HepG2 (cell line): ENCODE measurements around the gene C21orf58. TPM values are rescaled to one million over a fixed set of nuclear protein-coding genes. Genes with fewer than 3 reads are reported as not detected.
A peak's percentile ranks its signal among the peaks of the same experiment; 100 is the strongest.

ENCODE experiments used
- CAMTA2 ChIP-seq: sonication (generic); formaldehyde crosslinking; IDR thresholded peaks from 2 replicates; pipeline ENCODE4 v1.4.0; 2020; ENCODE audit warnings: mild to moderate bottlenecking, missing genetic modification reagents, borderline replicate concordance
- FOSL1 ChIP-seq: sonication (generic); formaldehyde crosslinking; IDR thresholded peaks from 2 replicates; pipeline ENCODE4 v1.9.0; 2021; ENCODE audit warnings: missing genetic modification reagents, borderline replicate concordance
- GLI4 ChIP-seq: sonication (generic); formaldehyde crosslinking; IDR thresholded peaks from 2 replicates; pipeline ENCODE4 v1.5.1; 2020; ENCODE audit warnings: missing genetic modification reagents, mild to moderate bottlenecking, moderate library complexity, borderline replicate concordance
- HNRNPLL ChIP-seq: fragments of 200-400 bp; formaldehyde crosslinking; IDR thresholded peaks from 2 replicates; pipeline ENCODE4 v1.6.1; 2017; ENCODE audit warnings: mild to moderate bottlenecking, low read depth, low read length; ENCODE audit not compliant: poor library complexity, severe bottlenecking
- KAT8 ChIP-seq: IDR thresholded peaks from 2 replicates; pipeline ENCODE4 v1.6.1; 2016; ENCODE audit warnings: missing genetic modification reagents, missing compliant biosample characterization
- NCOR1 ChIP-seq: fragments of 200-600 bp; sonication (generic); IDR thresholded peaks from 2 replicates; pipeline ENCODE4 v1.7.0; 2017; ENCODE audit warnings: antibody characterized with exemption, low read length, borderline replicate concordance
- NFATC3 ChIP-seq: sonication (generic); formaldehyde crosslinking; IDR thresholded peaks from 2 replicates; pipeline ENCODE4 v1.5.1; 2020; ENCODE audit warnings: mild to moderate bottlenecking, missing genetic modification reagents
- NFIB ChIP-seq: sonication (generic); formaldehyde crosslinking; IDR thresholded peaks from 2 replicates; pipeline ENCODE4 v1.9.0; 2021; ENCODE audit warnings: missing genetic modification reagents, mild to moderate bottlenecking, borderline replicate concordance
- PHF21A ChIP-seq: sonication (generic); formaldehyde crosslinking; IDR thresholded peaks from 2 replicates; pipeline ENCODE4 v1.5.0; 2020; ENCODE audit warnings: mild to moderate bottlenecking, missing genetic modification reagents
- RCOR2 ChIP-seq: IDR thresholded peaks from 2 replicates; pipeline ENCODE4 v1.6.1; 2016; ENCODE audit warnings: missing biosample characterization, missing genetic modification reagents
- SRY ChIP-seq: sonication (generic); formaldehyde crosslinking; IDR thresholded peaks from 2 replicates; pipeline ENCODE4 v1.8.0; 2022; ENCODE audit warnings: mild to moderate bottlenecking, missing genetic modification reagents
- SSRP1 ChIP-seq: IDR thresholded peaks from 2 replicates; pipeline ENCODE4 v1.6.1; 2016; ENCODE audit warnings: control low read depth
- THAP11 ChIP-seq: IDR thresholded peaks from 2 replicates; pipeline ENCODE4 v1.6.1; 2016; ENCODE audit warnings: missing biosample characterization, missing genetic modification reagents
- XRCC5 ChIP-seq: fragments of 200-400 bp; formaldehyde crosslinking; optimal IDR thresholded peaks from 2 replicates; pipeline ENCODE3; 2017; ENCODE audit warnings: mild to moderate bottlenecking, low read length
- ZBTB38 ChIP-seq: sonication (generic); formaldehyde crosslinking; IDR thresholded peaks from 2 replicates; pipeline ENCODE4 v1.5.1; 2020; ENCODE audit warnings: mild to moderate bottlenecking, missing genetic modification reagents
- ZNF350 ChIP-seq: sonication (generic); formaldehyde crosslinking; IDR thresholded peaks from 2 replicates; pipeline ENCODE4 v1.4.0; 2020; ENCODE audit warnings: mild to moderate bottlenecking, low read depth, missing genetic modification reagents, borderline replicate concordance
- ZNF672 ChIP-seq: sonication (generic); formaldehyde crosslinking; IDR thresholded peaks from 2 replicates; pipeline ENCODE4 v1.8.1; 2022; ENCODE audit warnings: missing genetic modification reagents
- ZNF766 ChIP-seq: sonication (generic); formaldehyde crosslinking; IDR thresholded peaks from 2 replicates; pipeline ENCODE4 v1.5.0; 2020; ENCODE audit warnings: missing genetic modification reagents, borderline replicate concordance
- polyA plus RNA-seq, 8 experiments: library from polyadenylated mRNA; depleted of rRNA in 3 of 8; stranded (reverse) in 7 of 8; unstranded in 1 of 8; fragments of >200 nt; fragmentation: Illumina TruSeq in 4 of 8; extraction: Trizol in 4 of 8; gene quantifications; 2 replicates each; pipeline versions ENCODE4 v1.2.1 to v1.2.3, GENCODE V29; 2011 to 2016; ENCODE audit warnings: low read depth in 4 of 8, missing spikeins in 1 of 8, mixed read lengths in 1 of 8; ENCODE audit not compliant: insufficient read depth in 1 of 8
- total RNA-seq, 5 experiments: library from RNA; depleted of rRNA; stranded (reverse); fragments of >200 nt; fragmentation: Illumina TruSeq; extraction: Trizol; gene quantifications; 2 replicates each; pipeline ENCODE4 v1.2.3, GENCODE V29; 2016; ENCODE audit warnings: low read depth in 1 of 5
- TF ChIP-seq, protein P1 (sequence below): sonication (generic); formaldehyde crosslinking; IDR thresholded peaks from 2 replicates; pipeline ENCODE4 v1.5.0; 2020; ENCODE audit warnings: mild to moderate bottlenecking, missing genetic modification reagents
- TF ChIP-seq, protein P2 (sequence below): sonication (generic); formaldehyde crosslinking; IDR thresholded peaks from 2 replicates; pipeline ENCODE4 v1.8.1; 2023; ENCODE audit warnings: mild to moderate bottlenecking, inconsistent platforms, moderate library complexity, missing genetic modification reagents, borderline replicate concordance
- TF ChIP-seq, protein P3 (sequence below): IDR thresholded peaks from 2 replicates; pipeline ENCODE4 v1.6.1; 2016; ENCODE audit warnings: mild to moderate bottlenecking

C21orf58 gene
- total and polyA plus RNA-seq, 2 of the 13 experiments (the other 11 are each of a cell fraction or from before 2014, with no cell fraction given), result 3.5 to 6.8 TPM

DNA sequence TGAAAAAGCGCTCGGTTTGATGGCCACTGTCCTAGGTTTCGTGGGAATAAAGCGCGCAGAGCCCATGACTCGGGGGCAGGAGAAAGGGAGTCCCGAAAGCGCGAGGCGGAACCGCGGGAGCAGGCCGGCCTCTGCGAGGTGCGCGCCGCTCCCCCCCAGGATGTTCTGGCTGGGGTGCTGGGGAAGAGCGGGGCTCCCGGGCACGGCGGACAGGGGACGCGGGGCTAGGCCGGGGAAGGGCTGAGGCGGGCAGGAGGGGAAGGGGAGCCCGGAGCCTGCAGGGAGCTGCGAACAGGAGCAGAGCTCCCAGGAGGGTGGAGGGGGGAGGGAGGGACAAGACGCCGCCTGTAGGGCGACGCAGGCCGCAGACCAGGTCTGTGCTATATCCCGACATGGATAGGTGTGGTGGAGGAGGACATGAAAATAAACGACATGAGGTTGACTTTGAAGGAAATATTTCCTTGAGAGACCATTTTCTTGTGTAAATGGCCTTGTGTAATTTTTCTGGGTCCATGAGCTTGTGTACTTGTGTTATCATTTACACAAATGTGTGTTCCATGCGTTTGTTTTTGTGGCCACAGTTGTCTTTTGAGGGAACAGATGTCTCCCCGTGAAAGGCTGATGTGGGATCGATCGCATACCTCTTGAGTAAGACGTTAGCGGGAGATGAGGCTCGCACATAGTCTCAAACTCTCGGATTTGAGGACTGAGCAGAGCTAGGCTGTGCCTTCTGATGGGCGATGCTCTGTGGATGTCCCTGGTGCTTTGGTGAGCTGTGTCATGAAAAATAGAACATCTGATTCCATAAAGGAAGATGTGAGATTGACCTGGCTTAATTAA lies 1.6 kb upstream of the C21orf58 start (continued):
- TF ChIP-seq ZNF350 (CRISPR knock-in tag), result no peak
- TF ChIP-seq, protein P1, sequence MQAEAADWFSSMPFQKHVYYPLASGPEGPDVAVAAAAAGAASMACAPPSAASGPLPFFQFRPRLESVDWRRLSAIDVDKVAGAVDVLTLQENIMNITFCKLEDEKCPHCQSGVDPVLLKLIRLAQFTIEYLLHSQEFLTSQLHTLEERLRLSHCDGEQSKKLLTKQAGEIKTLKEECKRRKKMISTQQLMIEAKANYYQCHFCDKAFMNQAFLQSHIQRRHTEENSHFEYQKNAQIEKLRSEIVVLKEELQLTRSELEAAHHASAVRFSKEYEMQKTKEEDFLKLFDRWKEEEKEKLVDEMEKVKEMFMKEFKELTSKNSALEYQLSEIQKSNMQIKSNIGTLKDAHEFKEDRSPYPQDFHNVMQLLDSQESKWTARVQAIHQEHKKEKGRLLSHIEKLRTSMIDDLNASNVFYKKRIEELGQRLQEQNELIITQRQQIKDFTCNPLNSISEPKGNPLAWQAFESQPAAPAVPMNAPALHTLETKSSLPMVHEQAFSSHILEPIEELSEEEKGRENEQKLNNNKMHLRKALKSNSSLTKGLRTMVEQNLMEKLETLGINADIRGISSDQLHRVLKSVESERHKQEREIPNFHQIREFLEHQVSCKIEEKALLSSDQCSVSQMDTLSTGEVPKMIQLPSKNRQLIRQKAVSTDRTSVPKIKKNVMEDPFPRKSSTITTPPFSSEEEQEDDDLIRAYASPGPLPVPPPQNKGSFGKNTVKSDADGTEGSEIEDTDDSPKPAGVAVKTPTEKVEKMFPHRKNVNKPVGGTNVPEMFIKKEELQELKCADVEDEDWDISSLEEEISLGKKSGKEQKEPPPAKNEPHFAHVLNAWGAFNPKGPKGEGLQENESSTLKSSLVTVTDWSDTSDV (CRISPR knock-in tag), result no peak
- TF ChIP-seq KAT8 (CRISPR knock-in tag), result no peak
- TF ChIP-seq SSRP1 (CRISPR knock-in tag), result no peak
- TF ChIP-seq, protein P2, sequence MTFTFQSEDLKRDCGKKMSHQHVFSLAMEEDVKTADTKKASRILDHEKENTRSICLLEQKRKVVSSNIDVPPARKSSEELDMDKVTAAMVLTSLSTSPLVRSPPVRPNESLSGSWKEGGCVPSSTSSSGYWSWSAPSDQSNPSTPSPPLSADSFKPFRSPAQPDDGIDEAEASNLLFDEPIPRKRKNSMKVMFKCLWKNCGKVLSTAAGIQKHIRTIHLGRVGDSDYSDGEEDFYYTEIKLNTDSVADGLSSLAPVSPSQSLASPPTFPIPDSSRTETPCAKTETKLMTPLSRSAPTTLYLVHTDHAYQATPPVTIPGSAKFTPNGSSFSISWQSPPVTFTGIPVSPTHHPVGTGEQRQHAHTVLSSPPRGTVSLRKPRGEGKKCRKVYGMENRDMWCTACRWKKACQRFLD (CRISPR knock-in tag), result no peak
- TF ChIP-seq THAP11 (CRISPR knock-in tag), result no peak
- TF ChIP-seq RCOR2 (CRISPR knock-in tag), result no peak
- TF ChIP-seq NFIB (CRISPR knock-in tag), result no peak
- no peak for TF ChIP-seq ZNF766
- no peak for TF ChIP-seq CAMTA2
- no peak for TF ChIP-seq ZNF672 (CRISPR knock-in tag)
- no peak for TF ChIP-seq FOSL1 (CRISPR knock-in tag)
- TF ChIP-seq, protein P3, sequence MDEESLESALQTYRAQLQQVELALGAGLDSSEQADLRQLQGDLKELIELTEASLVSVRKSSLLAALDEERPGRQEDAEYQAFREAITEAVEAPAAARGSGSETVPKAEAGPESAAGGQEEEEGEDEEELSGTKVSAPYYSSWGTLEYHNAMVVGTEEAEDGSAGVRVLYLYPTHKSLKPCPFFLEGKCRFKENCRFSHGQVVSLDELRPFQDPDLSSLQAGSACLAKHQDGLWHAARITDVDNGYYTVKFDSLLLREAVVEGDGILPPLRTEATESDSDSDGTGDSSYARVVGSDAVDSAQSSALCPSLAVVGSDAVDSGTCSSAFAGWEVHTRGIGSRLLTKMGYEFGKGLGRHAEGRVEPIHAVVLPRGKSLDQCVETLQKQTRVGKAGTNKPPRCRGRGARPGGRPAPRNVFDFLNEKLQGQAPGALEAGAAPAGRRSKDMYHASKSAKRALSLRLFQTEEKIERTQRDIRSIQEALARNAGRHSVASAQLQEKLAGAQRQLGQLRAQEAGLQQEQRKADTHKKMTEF (CRISPR knock-in tag), result no peak
- peak; percentile 12 for TF ChIP-seq XRCC5
- TF ChIP-seq ZBTB38 (CRISPR knock-in tag), result no peak
- no peak for TF ChIP-seq GLI4 (CRISPR knock-in tag)
- no peak for TF ChIP-seq SRY (CRISPR knock-in tag)
- no peak for TF ChIP-seq PHF21A (CRISPR knock-in tag)
- 0 out of 2 replicates have a peak, but pooled peaks have one; percentile 31 for TF ChIP-seq NCOR1
- TF ChIP-seq HNRNPLL, result no peak
- TF ChIP-seq NFATC3, result no peak
